ENCODE results near the gene ADAM20.

DNA sequence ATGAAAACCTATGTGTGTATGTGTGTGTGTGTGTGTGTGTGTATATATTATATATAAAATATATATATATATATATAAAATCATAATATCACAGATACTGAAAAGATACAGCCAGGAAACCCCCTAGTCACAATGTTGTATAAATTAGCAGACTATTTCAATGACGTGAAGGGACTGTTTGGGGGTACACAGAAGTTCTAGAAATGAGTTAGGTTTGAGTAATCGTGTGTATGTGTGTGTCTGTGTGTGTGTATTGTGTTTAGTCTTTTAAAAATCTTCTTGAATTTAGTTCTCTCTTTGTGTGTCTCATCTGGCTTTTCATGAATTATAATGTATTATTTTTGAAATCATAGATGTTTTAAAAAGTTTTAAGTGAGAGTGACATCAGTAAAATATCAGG lies 61.0 kb downstream of the ADAM20 start:
- TF ChIP-seq, protein P1, sequence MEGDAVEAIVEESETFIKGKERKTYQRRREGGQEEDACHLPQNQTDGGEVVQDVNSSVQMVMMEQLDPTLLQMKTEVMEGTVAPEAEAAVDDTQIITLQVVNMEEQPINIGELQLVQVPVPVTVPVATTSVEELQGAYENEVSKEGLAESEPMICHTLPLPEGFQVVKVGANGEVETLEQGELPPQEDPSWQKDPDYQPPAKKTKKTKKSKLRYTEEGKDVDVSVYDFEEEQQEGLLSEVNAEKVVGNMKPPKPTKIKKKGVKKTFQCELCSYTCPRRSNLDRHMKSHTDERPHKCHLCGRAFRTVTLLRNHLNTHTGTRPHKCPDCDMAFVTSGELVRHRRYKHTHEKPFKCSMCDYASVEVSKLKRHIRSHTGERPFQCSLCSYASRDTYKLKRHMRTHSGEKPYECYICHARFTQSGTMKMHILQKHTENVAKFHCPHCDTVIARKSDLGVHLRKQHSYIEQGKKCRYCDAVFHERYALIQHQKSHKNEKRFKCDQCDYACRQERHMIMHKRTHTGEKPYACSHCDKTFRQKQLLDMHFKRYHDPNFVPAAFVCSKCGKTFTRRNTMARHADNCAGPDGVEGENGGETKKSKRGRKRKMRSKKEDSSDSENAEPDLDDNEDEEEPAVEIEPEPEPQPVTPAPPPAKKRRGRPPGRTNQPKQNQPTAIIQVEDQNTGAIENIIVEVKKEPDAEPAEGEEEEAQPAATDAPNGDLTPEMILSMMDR (IDR thresholded peaks at IDR 0.05): no peak
- no peak for TF ChIP-seq POLR2A (IDR thresholded peaks at IDR 0.05)
- no peak for TF ChIP-seq EP300 (IDR thresholded peaks at IDR 0.05; ENCODE audit: low read depth)
- no peak for TF ChIP-seq POLR2AphosphoS5 (IDR thresholded peaks at IDR 0.05)
